IMR-90 (cell line): ENCODE data around the gene NAA80. TPM values are rescaled to one million over a fixed set of nuclear protein-coding genes. Genes with fewer than 3 reads are reported as not detected.

Source experiments
- ATAC-seq: fragments of 200-7000 bp; cut with Tn5 transposase; 2 replicates; pipeline ENCODE4 v1.9.1; 2020; ENCODE audit warnings: low read depth, mild to moderate bottlenecking, moderate library complexity
- BruUV-seq: library from RNA; stranded (reverse); fragments of 400-500 nt; replicated peaks from 2 replicates; lab custom pipeline; 2021; lab: Mats Ljungman, UMichigan
- CTCF ChIA-PET: fragments of 300-600 bp; formaldehyde crosslinking; extraction: SDS; loops from one replicate; lab custom pipeline; 2021; ENCODE audit warnings: antibody characterized with exemption; lab: Yijun Ruan, JAX
- POLR2A ChIA-PET: fragments of 300-600 bp; sonication (Branson Sonifier 250); formaldehyde crosslinking; loops from one replicate; lab custom pipeline; 2022; ENCODE audit warnings: antibody characterized with exemption; ENCODE audit not compliant: unreplicated experiment; lab: Charles Lee
- DNase-seq: peaks from one replicate; pipeline ENCODE4 v3.0.0; 2013
- H2AFZ ChIP-seq: replicated peaks from 2 replicates; pipeline ENCODE3; 2013; ENCODE audit warnings: low read length, mild to moderate bottlenecking; ENCODE audit not compliant: poor library complexity
- H2AK5ac ChIP-seq: 2 replicates; pipeline ENCODE4 v1.6.1; 2013; ENCODE audit warnings: low read depth, low read length, inconsistent platforms
- H2AK9ac ChIP-seq: replicated peaks from 2 replicates; pipeline ENCODE3; 2013; ENCODE audit warnings: mild to moderate bottlenecking, low read depth, low read length, moderate library complexity; ENCODE audit not compliant: poor library complexity
- H2BK120ac ChIP-seq: 2 replicates; pipeline ENCODE4 v1.6.1; 2013; ENCODE audit warnings: low read depth, low read length, inconsistent platforms
- H2BK15ac ChIP-seq: 3 replicates; pipeline ENCODE4 v1.6.1; 2013; ENCODE audit warnings: low read depth, low read length, inconsistent platforms
- H2BK20ac ChIP-seq: 2 replicates; pipeline ENCODE4 v1.6.1; 2013; ENCODE audit warnings: low read depth, mild to moderate bottlenecking, inconsistent platforms, low read length, moderate library complexity
- H2BK5ac ChIP-seq: 2 replicates; pipeline ENCODE4 v1.6.1; 2013; ENCODE audit warnings: mild to moderate bottlenecking, low read depth, low read length, inconsistent platforms; ENCODE audit not compliant: poor library complexity, severe bottlenecking
- H3K14ac ChIP-seq: replicated peaks from 2 replicates; pipeline ENCODE4 v1.6.1; 2013; ENCODE audit warnings: low read depth, low read length, inconsistent platforms
- H3K18ac ChIP-seq: 2 replicates; pipeline ENCODE4 v1.6.1; 2013; ENCODE audit warnings: low read depth, low read length, control low read depth
- H3K23ac ChIP-seq: 2 replicates; pipeline ENCODE4 v1.6.1; 2013; ENCODE audit warnings: low read depth, low read length, inconsistent platforms
- H3K27ac ChIP-seq: 2 replicates; pipeline ENCODE4 v1.5.1; 2013; ENCODE audit warnings: mild to moderate bottlenecking, control low read depth, low read length; ENCODE audit not compliant: insufficient read depth
- H3K27me3 ChIP-seq: 2 replicates; pipeline ENCODE4 v1.6.1; 2013; ENCODE audit warnings: low read length; ENCODE audit not compliant: control insufficient read depth, insufficient read depth
- H3K36me3 ChIP-seq: 2 replicates; pipeline ENCODE4 v1.6.1; 2013; ENCODE audit warnings: low read length, mixed read lengths; ENCODE audit not compliant: control insufficient read depth, insufficient read depth
- H3K4ac ChIP-seq: 2 replicates; pipeline ENCODE4 v1.6.1; 2013; ENCODE audit warnings: low read depth, low read length, inconsistent platforms
- H3K4me1 ChIP-seq: 2 replicates; pipeline ENCODE4 v1.6.1; 2013; ENCODE audit warnings: low read length, mixed read lengths; ENCODE audit not compliant: control insufficient read depth, insufficient read depth
- H3K4me2 ChIP-seq: 2 replicates; pipeline ENCODE4 v1.6.1; 2013; ENCODE audit warnings: low read depth, mild to moderate bottlenecking, control low read depth, low read length, moderate library complexity
- H3K4me3 ChIP-seq: 2 replicates; pipeline ENCODE4 v1.5.1; 2013; ENCODE audit warnings: low read depth, mild to moderate bottlenecking, control low read depth, low read length, moderate library complexity; ENCODE audit not compliant: insufficient read depth
- H3K56ac ChIP-seq: 2 replicates; pipeline ENCODE4 v1.6.1; 2013; ENCODE audit warnings: low read length, inconsistent platforms; ENCODE audit not compliant: insufficient read depth; ENCODE audit errors: extremely low read depth
- H3K79me1 ChIP-seq, 2 experiments: 2 replicates each; pipeline ENCODE4 v1.6.1; 2013; ENCODE audit warnings: low read length in 2 of 2, inconsistent platforms in 1 of 2, low read depth in 1 of 2
- H3K9ac ChIP-seq: 2 replicates; pipeline ENCODE4 v1.6.1; 2013; ENCODE audit warnings: low read depth, low read length, control low read depth
- H3K9me1 ChIP-seq: 2 replicates; pipeline ENCODE4 v1.6.1; 2013; ENCODE audit warnings: low read length, inconsistent platforms; ENCODE audit not compliant: insufficient read depth
- H3K9me3 ChIP-seq: 2 replicates; pipeline ENCODE4 v1.6.1; 2013; ENCODE audit warnings: low read length; ENCODE audit not compliant: control insufficient read depth, insufficient read depth
- H4K20me1 ChIP-seq: 2 replicates; pipeline ENCODE4 v1.6.1; 2013; ENCODE audit warnings: low read length, inconsistent platforms; ENCODE audit not compliant: insufficient read depth
- H4K5ac ChIP-seq: 2 replicates; pipeline ENCODE4 v1.6.1; 2013; ENCODE audit warnings: mild to moderate bottlenecking, low read depth, low read length, control low read depth
- H4K8ac ChIP-seq, 2 experiments: 2 replicates each; pipeline ENCODE4 v1.6.1; 2013; ENCODE audit warnings: low read depth in 2 of 2, low read length in 2 of 2, control low read depth in 1 of 2, inconsistent platforms in 1 of 2
- H4K91ac ChIP-seq: 2 replicates; pipeline ENCODE4 v1.6.1; 2013; ENCODE audit warnings: low read depth, low read length, inconsistent platforms; ENCODE audit not compliant: insufficient read depth
- ELK1 ChIP-seq: fragments of 150-350 bp; IDR thresholded peaks from 2 replicates; pipeline ENCODE4 v1.6.1; 2016; ENCODE audit warnings: low read depth, mild to moderate bottlenecking, low read length, moderate library complexity, borderline replicate concordance
- MXI1 ChIP-seq: IDR thresholded peaks from 2 replicates; pipeline ENCODE4 v1.6.1; 2012; ENCODE audit warnings: low read depth, mild to moderate bottlenecking, low read length, moderate library complexity, borderline replicate concordance
- POLR2A ChIP-seq: IDR thresholded peaks from 2 replicates; pipeline ENCODE4 v1.6.1; 2012; ENCODE audit warnings: mild to moderate bottlenecking, low read depth, low read length
- WGBS, 2 experiments: methylation state at CpG; one replicate each; pipeline versions ENCODE4 v1.1.5 to v1.1.7; 2013; ENCODE audit warnings: missing lambda C conversion rate in 2 of 2; ENCODE audit not compliant: insufficient read length in 1 of 2; ENCODE audit errors: extremely low coverage in 2 of 2; 5-methylcytosine and 5-hydroxymethylcytosine counted together
- dilution Hi-C: fragments of 300-500 bp; cut with HindIII; formaldehyde crosslinking; loops from one replicate; pipeline ENCODE4 v1.14.3; 2018; ENCODE audit warnings: low sequenced_read_pairs; ENCODE audit not compliant: unreplicated experiment
- in situ Hi-C: fragments of 300-500 bp; cut with MboI; formaldehyde crosslinking; loops from 3 replicates; pipeline ENCODE4 v1.14.3; 2019; ENCODE audit warnings: low sequenced_read_pairs, inconsistent platforms, mixed read lengths
- intact Hi-C: fragments of 100-400 bp; cut with micrococcal nuclease; formaldehyde crosslinking; loops from 2 replicates; pipeline ENCODE4 v1.10.0; 2022
- polyA plus RNA-seq, 3 experiments: library from polyadenylated mRNA; depleted of rRNA; stranded (reverse); fragments of >200 nt; gene quantifications; 2 replicates each; pipeline ENCODE4 v1.2.3, GENCODE V29; 2012; ENCODE audit warnings: low replicate concordance in 1 of 3
- total RNA-seq: library from RNA; depleted of rRNA; stranded (reverse); fragments of >200 nt; gene quantifications from 2 replicates; pipeline ENCODE4 v1.2.3, GENCODE V29; 2012

Gene NAA80
- total and polyA plus RNA-seq, 2 of the 4 experiments (the other 2 are of a cell fraction): 5.0 to 14.4 TPM

DNA sequence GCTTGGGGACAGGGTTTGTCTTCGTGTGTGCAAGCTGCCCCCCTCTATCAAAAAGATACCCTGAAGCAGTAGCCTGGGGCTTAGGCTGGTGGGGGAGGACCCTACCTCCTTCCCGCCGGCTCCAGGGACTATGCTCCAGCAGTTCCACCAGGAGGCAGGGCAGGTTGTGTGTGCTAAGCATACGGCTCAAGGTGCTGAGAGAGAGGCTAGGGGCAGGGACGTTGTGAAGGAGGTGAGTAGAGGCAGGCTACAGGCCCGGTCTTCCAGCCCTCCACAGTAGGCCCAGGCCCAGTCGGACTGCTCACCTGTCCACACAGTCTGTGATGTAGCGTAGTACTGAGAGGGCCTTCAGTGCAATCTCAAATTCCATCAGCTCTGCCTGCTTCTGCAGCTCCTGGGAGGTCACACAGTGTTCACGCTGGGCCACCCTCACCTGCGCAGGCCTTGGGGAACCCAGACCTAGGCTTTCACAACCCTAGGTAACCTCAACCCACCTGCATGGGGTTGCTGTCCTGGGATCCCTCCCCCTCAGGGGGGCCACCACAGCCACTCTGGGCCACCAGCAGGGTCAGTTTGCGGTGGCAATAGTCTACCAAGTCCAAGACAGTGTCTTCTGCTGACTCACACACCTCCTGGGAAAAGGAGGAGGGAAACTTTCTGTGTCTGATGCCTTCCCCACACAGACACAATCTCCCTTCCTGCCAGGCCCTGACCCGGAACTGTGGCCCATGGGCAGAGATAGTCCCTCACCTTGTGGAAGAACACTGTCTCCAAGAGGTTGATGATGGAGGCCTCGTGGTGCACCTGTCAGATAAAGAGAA is 43.8 kb upstream of the NAA80 start:
- H3K4me1 ChIP-seq: peaks cover 16% of the 10 kb centered on the region
- H2BK20ac ChIP-seq: no peak overlapping the region
- no peak overlapping the region for H3K4me2 ChIP-seq
- no peak overlapping the region for H3K4me3 ChIP-seq
- H4K8ac ChIP-seq: no peak overlapping the region
- peaks cover 2% of the 10 kb centered on the region for H4K20me1 ChIP-seq
- ChIA-PET POLR2A (no interaction called here), CTCF (no interaction called here)
- H4K91ac ChIP-seq: no peak overlapping the region
- H3K9me1 ChIP-seq: peaks cover 11% of the 10 kb centered on the region
- DNase-seq: no peak
- no peak overlapping the region for H3K18ac ChIP-seq
- no peak overlapping the region for H2BK120ac ChIP-seq
- intact Hi-C loops: no loop called here
- BruUV-seq: no TSS peak
- H2AFZ ChIP-seq: no peak overlapping the region
- no peaks in the 10 kb centered on the region for H3K27me3 ChIP-seq
- no peaks in the 10 kb centered on the region for H3K9me3 ChIP-seq
- no peak overlapping the region for H3K23ac ChIP-seq
- H2BK5ac ChIP-seq: no peak overlapping the region
- peaks cover 6 to 27% of the 10 kb centered on the region in 2 experiments; a peak in 3 of 4 replicates for H3K79me1 ChIP-seq
- no peak overlapping the region for H3K4ac ChIP-seq
- no peak overlapping the region for H4K5ac ChIP-seq
- no peak overlapping the region for H3K27ac ChIP-seq
- no peak overlapping the region for H2AK9ac ChIP-seq
- H2AK5ac ChIP-seq: no peak overlapping the region
- H3K14ac ChIP-seq: no peak overlapping the region
- in situ Hi-C loops: loop anchor here (25.0 kb wide), 3 partner anchors 1044 to 1819 kb away; partner anchors contain the start of genes ABHD14B, GPR62, MANF and PCBP4
- H3K36me3 ChIP-seq: peaks cover 3% of the 10 kb centered on the region; the same call in 1 of the 2 replicates
- no peak overlapping the region for H3K56ac ChIP-seq
- dilution Hi-C loops: no loop called here
- H2BK15ac ChIP-seq: no peak overlapping the region
- no peak for TF ChIP-seq POLR2A
- no peak for TF ChIP-seq ELK1
- no peak for TF ChIP-seq MXI1
- ATAC-seq: no peak
- 90% methylated on average over 7 of the region's 13 CpGs; no CpG with 5 or more reads in 1 of the 2 experiments for WGBS, 2 experiments
- H3K9ac ChIP-seq: no peak overlapping the region
